Activated naive CD8-positive, alpha-beta T cell (primary cell): ENCODE results near the gene EXOC4.
A peak's percentile ranks its signal among the peaks of the same experiment; 100 is the strongest.

Experiments
- H3K27ac Mint-ChIP-seq: one replicate; pipeline ENCODE4 v1.8.0; 2021; ENCODE audit warnings: mixed read lengths
- H3K27me3 Mint-ChIP-seq: one replicate; pipeline ENCODE4 v1.8.0; 2021; ENCODE audit warnings: mixed read lengths
- H3K36me3 Mint-ChIP-seq: one replicate; pipeline ENCODE4 v1.8.0; 2021; ENCODE audit warnings: mixed read lengths
- H3K4me1 Mint-ChIP-seq: one replicate; pipeline ENCODE4 v1.8.0; 2021; ENCODE audit warnings: low read depth, mixed read lengths
- H3K4me3 Mint-ChIP-seq: one replicate; pipeline ENCODE4 v1.8.0; 2021; ENCODE audit warnings: mild to moderate bottlenecking, mixed read lengths
- H3K9me3 Mint-ChIP-seq: one replicate; pipeline ENCODE4 v1.8.0; 2021; ENCODE audit warnings: low read depth, mixed read lengths

The EXOC4 gene

DNA sequence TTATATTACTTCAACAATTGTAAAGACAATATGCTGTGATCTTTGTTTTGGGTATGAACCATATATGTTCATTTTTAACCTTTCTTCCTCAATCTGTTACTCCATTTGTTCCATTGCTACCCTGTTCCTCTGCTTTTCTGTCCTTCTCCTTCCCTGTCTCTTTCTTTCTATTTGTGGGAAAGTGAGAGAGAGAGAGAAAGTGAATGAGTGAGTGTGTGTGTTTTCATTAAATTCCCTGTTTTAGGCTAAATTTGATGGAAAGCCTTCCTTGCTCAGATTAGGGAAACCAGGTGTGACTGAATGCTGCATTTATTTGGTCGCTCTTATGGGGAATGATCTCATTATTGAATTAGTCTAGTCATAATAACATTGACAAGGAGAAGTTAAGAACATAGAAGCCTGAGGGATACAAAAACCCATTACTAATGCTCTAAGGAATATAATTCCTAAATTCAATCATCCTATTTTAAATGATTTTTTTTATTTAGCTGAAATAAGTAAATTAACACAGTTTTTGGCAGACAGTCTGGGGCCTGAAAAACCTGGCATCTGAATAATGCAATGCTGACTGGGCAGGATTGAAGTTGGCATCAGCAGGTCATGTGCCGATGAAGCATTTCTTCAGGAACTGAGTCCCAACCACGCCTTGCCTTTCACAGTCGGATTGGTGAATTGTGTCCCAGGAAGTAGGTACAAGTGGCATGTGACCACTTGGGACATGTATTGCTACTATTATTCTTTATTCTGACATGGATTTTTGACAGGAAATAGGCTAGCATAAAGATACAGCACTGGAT is 756.6 kb downstream of the EXOC4 start:
- Mint-ChIP-seq H3K4me3 (no peak overlapping the region), H3K36me3 (peaks cover 31% of the 10 kb centered on the region), H3K9me3 (no peaks in the 10 kb centered on the region), H3K27ac (no peak overlapping the region), H3K27me3 (no peaks in the 10 kb centered on the region), H3K4me1 (no peaks in the 10 kb centered on the region)

DNA sequence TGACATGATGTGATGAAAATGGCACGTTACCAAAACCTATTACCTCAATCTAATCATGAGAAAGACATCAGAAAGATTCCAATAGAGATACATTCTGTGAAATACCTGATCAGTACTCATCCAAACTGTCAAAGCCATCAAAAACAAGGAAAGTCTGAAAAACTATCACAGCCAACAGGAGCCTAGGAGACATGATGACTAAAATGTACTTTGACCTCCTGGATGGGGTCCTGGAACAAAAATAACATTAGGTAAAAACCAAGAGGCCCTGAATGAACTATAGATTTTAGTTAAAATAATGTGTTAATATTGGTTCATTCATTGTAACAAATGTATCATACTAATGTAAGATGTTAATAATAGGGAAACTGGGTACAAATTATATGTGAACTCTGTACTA is 760.4 kb downstream of the EXOC4 start:
- Mint-ChIP-seq H3K36me3 (peaks cover 28% of the 10 kb centered on the region), H3K9me3 (no peaks in the 10 kb centered on the region), H3K27ac (no peak overlapping the region), H3K27me3 (no peaks in the 10 kb centered on the region), H3K4me3 (no peak overlapping the region), H3K4me1 (no peaks in the 10 kb centered on the region)

DNA sequence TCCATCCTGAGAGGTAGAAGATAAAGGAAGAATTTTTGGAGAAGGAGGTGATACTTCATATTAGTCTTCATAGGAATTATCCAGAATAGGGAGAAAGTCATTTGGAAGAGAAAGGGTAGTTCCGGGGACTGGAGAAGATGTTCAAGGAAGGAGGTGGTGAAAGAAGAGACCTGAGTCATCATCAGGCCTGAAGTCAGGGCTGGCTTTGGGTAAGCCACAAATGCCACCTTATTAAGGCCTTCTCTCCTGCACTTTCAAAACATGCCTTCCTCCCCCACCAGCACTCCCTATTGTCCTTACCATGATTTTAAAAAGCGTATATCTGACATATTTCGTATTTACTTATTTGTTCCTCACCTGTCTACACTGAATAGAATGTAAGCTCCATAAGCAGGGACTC is 762.1 kb downstream of the EXOC4 start:
- no peak overlapping the region for H3K4me3 Mint-ChIP-seq
- H3K36me3 Mint-ChIP-seq, result peaks cover 17% of the 10 kb centered on the region
- no peaks in the 10 kb centered on the region for H3K4me1 Mint-ChIP-seq
- H3K27ac Mint-ChIP-seq, result no peak overlapping the region
- no peaks in the 10 kb centered on the region for H3K9me3 Mint-ChIP-seq
- H3K27me3 Mint-ChIP-seq, result no peaks in the 10 kb centered on the region

DNA sequence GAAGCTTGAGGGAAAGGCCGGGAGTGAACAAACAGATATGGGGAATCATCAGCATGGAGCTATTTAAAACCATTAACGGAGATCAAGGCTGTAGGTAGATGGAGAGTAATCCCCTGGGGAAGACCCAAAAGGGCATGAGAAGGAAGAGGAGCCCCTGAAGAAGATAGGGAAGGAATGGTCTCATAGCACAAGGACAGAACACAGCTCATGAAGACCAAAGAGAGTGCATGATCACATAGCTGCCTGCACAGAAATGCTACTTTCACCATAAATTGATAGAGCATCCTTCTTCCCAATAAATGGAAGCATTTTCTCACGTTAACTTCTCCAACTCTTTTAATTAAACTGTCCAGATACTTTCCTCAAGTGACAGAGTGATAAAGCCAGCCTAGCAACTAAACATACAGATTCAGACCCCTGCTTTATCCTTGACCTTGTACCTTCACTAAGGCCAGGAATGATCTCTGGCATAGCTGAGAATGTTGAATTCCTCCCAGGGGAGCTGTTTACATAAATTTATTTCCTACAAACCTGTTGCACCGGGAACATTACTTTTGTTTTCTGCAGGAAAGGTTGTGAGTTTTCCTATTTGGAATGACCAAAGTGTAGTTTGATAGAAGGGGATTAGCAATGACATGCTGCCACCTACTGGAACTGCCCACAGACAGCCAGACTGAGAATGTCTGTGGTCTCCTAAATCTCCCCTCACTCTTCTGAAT is 763.5 kb downstream of the EXOC4 start:
- Mint-ChIP-seq H3K4me3 (no peak overlapping the region), H3K4me1 (no peaks in the 10 kb centered on the region), H3K9me3 (no peaks in the 10 kb centered on the region), H3K27me3 (no peaks in the 10 kb centered on the region), H3K27ac (no peak overlapping the region), H3K36me3 (peaks cover 10% of the 10 kb centered on the region)

- Mint-ChIP-seq H3K27ac (no peak overlapping the region), H3K27me3 (no peaks in the 10 kb centered on the region), H3K36me3 (peaks cover 8% of the 10 kb centered on the region), H3K9me3 (no peaks in the 10 kb centered on the region), H3K4me1 (no peaks in the 10 kb centered on the region), H3K4me3 (no peak overlapping the region)
Measured at GRCh38 chr7:134016942-134017303, 764.0 kb downstream of the EXOC4 start.

GRCh38 chr7:134018306-134018705 is 765.4 kb downstream of the EXOC4 start:
- Mint-ChIP-seq H3K9me3 (no peaks in the 10 kb centered on the region), H3K4me1 (no peaks in the 10 kb centered on the region), H3K27me3 (no peaks in the 10 kb centered on the region), H3K4me3 (no peak overlapping the region), H3K36me3 (peaks cover 7% of the 10 kb centered on the region), H3K27ac (no peak overlapping the region)

GRCh38 chr7:134019251-134019650 is 766.4 kb downstream of the EXOC4 start:
- no peak overlapping the region for H3K27ac Mint-ChIP-seq
- no peaks in the 10 kb centered on the region for H3K9me3 Mint-ChIP-seq
- H3K36me3 Mint-ChIP-seq, result peaks cover 11% of the 10 kb centered on the region
- H3K27me3 Mint-ChIP-seq, result no peaks in the 10 kb centered on the region
- H3K4me1 Mint-ChIP-seq, result no peaks in the 10 kb centered on the region
- no peak overlapping the region for H3K4me3 Mint-ChIP-seq

GRCh38 chr7:134021836-134022235 is 769.0 kb downstream of the EXOC4 start:
- no peak overlapping the region for H3K27ac Mint-ChIP-seq

DNA sequence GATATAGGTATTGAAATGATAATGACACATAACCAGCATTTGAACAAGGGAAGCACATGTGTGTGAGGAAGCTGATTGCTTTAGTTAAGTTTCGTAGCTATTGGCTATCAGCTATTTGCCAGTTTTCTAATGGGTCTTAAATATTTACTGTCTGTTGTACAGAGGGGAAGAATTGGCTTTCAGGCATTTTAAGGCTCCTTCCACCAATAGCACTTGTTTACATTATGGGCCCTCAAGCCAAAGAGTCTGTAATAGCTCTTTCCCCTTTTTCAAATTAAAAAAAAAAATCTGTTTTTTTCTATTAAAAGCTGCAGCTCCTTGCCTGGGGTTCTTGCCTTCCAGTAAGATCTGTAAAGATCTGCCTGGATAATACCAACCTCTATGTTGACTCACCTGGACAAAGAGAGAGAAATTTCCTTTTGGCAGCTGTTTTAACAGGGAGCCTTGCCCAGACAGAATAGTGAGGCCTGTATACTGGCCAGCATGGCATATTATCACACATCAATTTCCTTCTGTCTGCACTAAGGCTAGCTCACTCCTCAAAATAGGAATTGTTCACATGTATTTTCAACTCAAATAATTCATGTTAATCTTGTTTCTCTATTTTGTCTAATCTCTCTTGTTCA is 769.5 kb downstream of the EXOC4 start:
- no peak overlapping the region for H3K4me3 Mint-ChIP-seq
- peaks cover 13% of the 10 kb centered on the region for H3K36me3 Mint-ChIP-seq
- no peak overlapping the region for H3K27ac Mint-ChIP-seq
- H3K4me1 Mint-ChIP-seq, result no peaks in the 10 kb centered on the region
- no peaks in the 10 kb centered on the region for H3K27me3 Mint-ChIP-seq
- H3K9me3 Mint-ChIP-seq, result no peaks in the 10 kb centered on the region

More at GRCh38 chr7:134021836-134022235, 769.0 kb downstream of the EXOC4 start:
- no peaks in the 10 kb centered on the region for H3K9me3 Mint-ChIP-seq
- no peaks in the 10 kb centered on the region for H3K4me1 Mint-ChIP-seq
- H3K27me3 Mint-ChIP-seq, result no peaks in the 10 kb centered on the region
- H3K36me3 Mint-ChIP-seq, result peaks cover 13% of the 10 kb centered on the region
- H3K4me3 Mint-ChIP-seq, result no peak overlapping the region

DNA sequence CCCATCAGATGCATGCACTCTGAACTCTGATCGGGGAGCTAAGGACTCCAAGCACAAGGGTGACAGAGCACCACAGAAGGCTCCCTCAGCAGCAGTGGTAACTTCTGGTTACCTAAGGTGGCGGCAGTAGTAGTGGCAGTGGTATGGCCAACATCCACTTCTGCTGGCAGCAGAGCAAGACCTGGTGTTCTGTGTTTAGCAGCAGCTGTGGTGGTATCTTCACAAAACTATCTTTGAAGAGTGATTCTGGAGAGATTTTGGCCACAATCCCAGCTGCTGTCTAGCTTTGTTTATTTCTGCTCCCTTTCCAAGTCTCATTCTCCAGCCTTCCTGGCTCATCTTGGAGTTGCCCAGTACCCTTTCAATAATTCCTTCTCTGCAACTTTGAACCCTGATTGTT is 771.9 kb downstream of the EXOC4 start:
- Mint-ChIP-seq H3K27me3 (no peaks in the 10 kb centered on the region), H3K9me3 (no peaks in the 10 kb centered on the region), H3K4me3 (no peak overlapping the region), H3K27ac (no peak overlapping the region), H3K36me3 (peaks cover 15% of the 10 kb centered on the region), H3K4me1 (no peaks in the 10 kb centered on the region)

- Mint-ChIP-seq H3K4me3 (no peak overlapping the region), H3K27ac (no peak overlapping the region), H3K36me3 (peaks cover 15% of the 10 kb centered on the region), H3K27me3 (no peaks in the 10 kb centered on the region), H3K4me1 (peaks cover 20% of the 10 kb centered on the region), H3K9me3 (no peaks in the 10 kb centered on the region)
Measured at GRCh38 chr7:134028853-134029252, 776.0 kb downstream of the EXOC4 start.

DNA sequence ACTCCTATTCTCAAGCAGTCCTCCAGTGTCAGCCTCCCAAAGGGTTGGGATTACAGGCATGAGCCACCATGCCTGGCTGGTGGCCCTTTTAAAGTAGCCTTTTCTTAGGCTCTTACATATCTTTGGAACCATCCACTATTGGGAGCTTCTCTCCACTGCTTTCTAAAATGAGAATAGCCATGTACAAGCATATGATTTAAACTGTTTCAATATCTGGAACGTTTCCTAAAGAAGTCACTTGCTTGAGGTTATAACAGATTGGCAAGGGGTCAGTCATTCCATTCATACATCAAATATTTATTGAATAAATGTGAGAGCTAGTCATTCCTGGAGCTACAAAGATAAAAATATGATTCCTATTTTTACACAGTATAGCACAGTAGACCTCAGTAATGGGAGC is 776.9 kb downstream of the EXOC4 start:
- H3K9me3 Mint-ChIP-seq, result no peaks in the 10 kb centered on the region
- peaks cover 20% of the 10 kb centered on the region for H3K4me1 Mint-ChIP-seq
- no peak overlapping the region for H3K4me3 Mint-ChIP-seq
- peaks cover 21% of the 10 kb centered on the region for H3K36me3 Mint-ChIP-seq
- H3K27ac Mint-ChIP-seq, result no peak overlapping the region
- H3K27me3 Mint-ChIP-seq, result no peaks in the 10 kb centered on the region

DNA sequence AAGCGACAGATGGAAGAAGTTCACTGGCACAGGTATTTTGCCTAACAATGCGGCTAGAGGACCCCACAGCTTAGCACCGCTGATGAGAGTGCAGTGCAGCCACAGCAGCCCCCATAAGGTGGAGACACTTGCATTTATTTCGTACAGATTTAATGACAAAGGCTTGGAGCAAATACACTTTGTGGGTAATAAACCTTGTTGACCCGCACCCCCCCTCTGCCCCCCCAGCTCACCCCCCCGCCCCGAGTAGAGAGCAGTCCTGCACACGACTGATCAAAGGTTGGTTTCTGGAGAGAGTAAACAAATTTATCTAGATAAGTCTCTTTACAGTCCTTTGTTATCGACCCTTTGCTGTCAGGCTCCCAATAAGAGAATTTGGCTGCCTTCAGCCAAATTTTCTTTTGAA is 777.6 kb downstream of the EXOC4 start:
- Mint-ChIP-seq H3K27me3 (no peaks in the 10 kb centered on the region), H3K4me1 (peaks cover 20% of the 10 kb centered on the region), H3K27ac (no peak overlapping the region), H3K9me3 (no peaks in the 10 kb centered on the region), H3K4me3 (no peak overlapping the region), H3K36me3 (peaks cover 22% of the 10 kb centered on the region)

- H3K27ac Mint-ChIP-seq, result peak overlapping the region; percentile 38
- no peak overlapping the region for H3K4me3 Mint-ChIP-seq
- H3K27me3 Mint-ChIP-seq, result no peaks in the 10 kb centered on the region
- peaks cover 20% of the 10 kb centered on the region for H3K4me1 Mint-ChIP-seq
- H3K36me3 Mint-ChIP-seq, result peaks cover 22% of the 10 kb centered on the region
- H3K9me3 Mint-ChIP-seq, result no peaks in the 10 kb centered on the region
Measured at GRCh38 chr7:134031835-134032617, 779.1 kb downstream of the EXOC4 start.

DNA sequence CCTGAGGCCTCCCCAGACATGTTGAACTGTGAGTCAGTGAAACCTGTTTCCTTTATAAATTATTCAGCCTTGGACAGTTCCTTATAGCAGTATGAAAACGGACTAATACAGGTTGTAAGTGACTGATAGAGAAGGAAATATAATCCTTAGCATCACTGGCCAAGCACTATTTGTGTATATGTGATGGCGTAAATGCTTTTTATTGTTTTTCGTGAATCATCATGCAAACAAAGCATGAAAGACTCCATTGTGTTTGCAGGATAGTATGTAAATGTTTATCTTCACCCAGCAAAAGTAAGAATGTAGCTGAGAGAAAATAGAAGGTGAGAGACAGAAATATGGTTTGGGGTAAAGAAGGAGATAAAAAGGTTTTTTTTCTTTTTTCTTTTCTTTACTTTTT is 781.8 kb downstream of the EXOC4 start:
- Mint-ChIP-seq H3K27me3 (no peaks in the 10 kb centered on the region), H3K36me3 (peaks cover 22% of the 10 kb centered on the region), H3K4me1 (peaks cover 20% of the 10 kb centered on the region), H3K4me3 (no peak overlapping the region), H3K27ac (no peak overlapping the region), H3K9me3 (no peaks in the 10 kb centered on the region)
